ENCODE results near the gene HES1.
"Not testable (repeated sequence)": the region's sequence is repeated elsewhere in the genome, so short reads cannot be mapped to it uniquely, and the experiment has no call there.

Gene HES1

DNA sequence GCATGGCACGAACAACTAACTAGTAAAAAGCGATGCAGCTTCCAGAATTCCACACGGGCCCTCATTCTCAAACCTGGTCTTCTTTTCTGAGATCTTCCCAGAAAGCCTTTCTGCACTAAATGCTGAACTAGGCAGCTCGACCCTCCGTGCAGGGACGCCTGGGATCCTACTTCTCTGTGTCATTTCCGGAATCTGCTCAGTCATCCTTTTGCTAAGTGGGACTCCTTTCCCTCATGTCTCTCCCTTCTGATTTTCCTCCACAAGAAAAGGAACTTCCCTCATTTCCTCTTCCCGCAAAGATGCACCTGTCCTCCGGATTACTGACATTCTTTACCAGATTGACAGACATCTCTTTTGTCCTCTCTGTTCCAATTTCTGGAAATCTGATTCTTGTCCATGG is 9.2 kb upstream of the HES1 start:
- no peak overlapping the region for H3K27ac ChIP-seq
- H3K36me3 ChIP-seq, result no peaks in the 10 kb centered on the region
- H3K9me3 ChIP-seq (ENCODE audit: severe bottlenecking), result no peaks in the 10 kb centered on the region
- DNase-seq, result no peak
- H3K4me3 ChIP-seq (ENCODE audit: low read depth, low read length), result no peak overlapping the region
- H3K27me3 ChIP-seq (ENCODE audit: insufficient read depth, low read depth, severe bottlenecking), result no peaks in the 10 kb centered on the region
- TF ChIP-seq, protein P1, sequence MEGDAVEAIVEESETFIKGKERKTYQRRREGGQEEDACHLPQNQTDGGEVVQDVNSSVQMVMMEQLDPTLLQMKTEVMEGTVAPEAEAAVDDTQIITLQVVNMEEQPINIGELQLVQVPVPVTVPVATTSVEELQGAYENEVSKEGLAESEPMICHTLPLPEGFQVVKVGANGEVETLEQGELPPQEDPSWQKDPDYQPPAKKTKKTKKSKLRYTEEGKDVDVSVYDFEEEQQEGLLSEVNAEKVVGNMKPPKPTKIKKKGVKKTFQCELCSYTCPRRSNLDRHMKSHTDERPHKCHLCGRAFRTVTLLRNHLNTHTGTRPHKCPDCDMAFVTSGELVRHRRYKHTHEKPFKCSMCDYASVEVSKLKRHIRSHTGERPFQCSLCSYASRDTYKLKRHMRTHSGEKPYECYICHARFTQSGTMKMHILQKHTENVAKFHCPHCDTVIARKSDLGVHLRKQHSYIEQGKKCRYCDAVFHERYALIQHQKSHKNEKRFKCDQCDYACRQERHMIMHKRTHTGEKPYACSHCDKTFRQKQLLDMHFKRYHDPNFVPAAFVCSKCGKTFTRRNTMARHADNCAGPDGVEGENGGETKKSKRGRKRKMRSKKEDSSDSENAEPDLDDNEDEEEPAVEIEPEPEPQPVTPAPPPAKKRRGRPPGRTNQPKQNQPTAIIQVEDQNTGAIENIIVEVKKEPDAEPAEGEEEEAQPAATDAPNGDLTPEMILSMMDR (IDR thresholded peaks at IDR 0.05; ENCODE audit: low read depth, low read length), result no peak

DNA sequence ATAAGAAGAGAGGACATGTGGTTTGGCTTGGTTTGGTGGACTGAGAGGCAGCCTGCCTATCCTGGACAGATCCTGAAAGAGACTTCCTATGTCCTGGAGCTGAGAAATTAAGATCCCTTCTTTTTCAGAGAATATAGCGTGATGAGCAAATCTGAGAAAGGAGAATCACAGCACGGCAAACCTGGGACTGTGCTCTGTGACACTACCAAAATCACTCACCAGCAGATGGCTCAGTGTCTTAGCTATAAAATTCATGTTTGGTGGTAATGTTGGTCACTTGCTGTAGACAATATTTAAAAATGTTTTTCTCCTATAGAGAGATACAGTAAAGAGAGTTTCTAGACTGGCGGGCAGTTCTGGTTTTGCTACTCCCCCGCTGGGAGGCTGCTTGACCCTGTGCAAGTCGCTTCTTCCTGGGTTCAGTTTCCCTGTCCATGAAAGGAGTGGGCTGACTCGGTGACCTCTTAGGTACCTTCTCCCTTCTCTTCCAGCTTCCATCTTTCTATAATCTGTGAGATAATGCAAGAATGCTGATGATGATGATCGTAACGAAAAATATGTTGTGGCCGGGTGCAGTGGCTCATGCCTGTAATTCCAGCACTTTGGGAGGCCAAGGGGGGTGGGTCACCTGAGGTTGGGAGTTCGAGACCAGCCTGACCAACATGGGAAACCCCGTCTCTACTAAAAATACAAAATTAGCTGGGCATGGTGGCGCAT is 7.6 kb upstream of the HES1 start:
- DNase-seq, result no peak
- no peak overlapping the region for H3K4me3 ChIP-seq (ENCODE audit: low read depth, low read length)
- TF ChIP-seq, protein P1 (IDR thresholded peaks at IDR 0.05; ENCODE audit: low read depth, low read length), result no peak
- no peaks in the 10 kb centered on the region for H3K27me3 ChIP-seq (ENCODE audit: insufficient read depth, low read depth, severe bottlenecking)
- no peaks in the 10 kb centered on the region for H3K36me3 ChIP-seq
- H3K9me3 ChIP-seq (ENCODE audit: severe bottlenecking), result no peaks in the 10 kb centered on the region
- H3K27ac ChIP-seq, result no peak overlapping the region

DNA sequence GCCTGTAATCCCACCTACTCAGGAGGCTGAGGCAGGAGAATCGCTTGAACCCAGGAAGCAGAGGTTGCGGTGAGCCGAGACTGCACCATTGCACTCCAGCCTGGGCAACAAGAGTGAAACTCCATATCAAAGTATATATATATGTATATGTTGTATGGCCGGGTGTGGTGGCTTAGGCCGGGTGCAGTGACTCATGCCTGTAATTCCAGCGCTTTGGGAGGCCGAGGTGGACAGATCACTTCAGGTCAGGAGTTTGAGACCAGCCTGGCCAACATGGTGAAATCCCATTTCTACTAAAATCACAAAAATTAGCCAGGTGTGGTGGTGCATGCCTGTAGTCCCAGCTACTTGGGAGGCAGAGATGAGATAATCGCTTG is 7.0 kb upstream of the HES1 start:
- H3K27ac ChIP-seq; H3K27me3 ChIP-seq (ENCODE audit: insufficient read depth, low read depth, severe bottlenecking); H3K4me3 ChIP-seq (ENCODE audit: low read depth, low read length); DNase-seq; H3K9me3 ChIP-seq (ENCODE audit: severe bottlenecking); H3K36me3 ChIP-seq: not testable (repeated sequence)

DNA sequence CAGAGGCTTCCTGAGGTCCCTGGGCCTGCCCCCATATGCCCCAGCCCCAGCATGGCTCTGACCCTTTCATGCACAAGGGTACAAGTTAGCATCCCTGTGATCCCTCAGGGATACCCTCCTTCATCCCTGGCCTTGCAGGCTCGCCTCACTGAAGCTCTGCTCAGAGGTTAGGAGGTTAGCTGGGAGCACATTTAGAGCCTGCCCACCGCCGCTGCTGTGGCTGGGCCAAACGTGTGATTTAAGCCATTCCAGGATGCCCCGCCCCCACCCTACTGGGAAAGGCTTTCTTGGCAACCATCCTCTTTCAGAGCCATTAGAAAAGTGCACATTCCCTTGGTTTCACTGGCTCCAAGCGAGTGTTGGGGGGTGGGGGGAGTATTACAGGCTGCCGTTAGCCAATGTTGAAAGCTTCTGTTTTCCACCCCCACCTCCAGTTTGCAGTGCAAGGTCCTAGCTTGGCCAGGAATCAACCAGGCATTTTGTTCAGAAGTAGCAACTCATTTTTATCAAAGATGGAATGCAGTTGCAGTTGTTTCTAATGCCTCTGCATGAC is 6.3 kb upstream of the HES1 start:
- Histone ChIP-seq H3K27ac (no peak overlapping the region), H3K36me3 (no peaks in the 10 kb centered on the region), H3K4me3 (ENCODE audit: low read depth, low read length) (no peak overlapping the region), H3K27me3 (ENCODE audit: insufficient read depth, low read depth, severe bottlenecking) (no peaks in the 10 kb centered on the region), H3K9me3 (ENCODE audit: severe bottlenecking) (no peaks in the 10 kb centered on the region)
- DNase-seq, result no peak
- TF ChIP-seq, protein P1 (IDR thresholded peaks at IDR 0.05; ENCODE audit: low read depth, low read length), result no peak

DNA sequence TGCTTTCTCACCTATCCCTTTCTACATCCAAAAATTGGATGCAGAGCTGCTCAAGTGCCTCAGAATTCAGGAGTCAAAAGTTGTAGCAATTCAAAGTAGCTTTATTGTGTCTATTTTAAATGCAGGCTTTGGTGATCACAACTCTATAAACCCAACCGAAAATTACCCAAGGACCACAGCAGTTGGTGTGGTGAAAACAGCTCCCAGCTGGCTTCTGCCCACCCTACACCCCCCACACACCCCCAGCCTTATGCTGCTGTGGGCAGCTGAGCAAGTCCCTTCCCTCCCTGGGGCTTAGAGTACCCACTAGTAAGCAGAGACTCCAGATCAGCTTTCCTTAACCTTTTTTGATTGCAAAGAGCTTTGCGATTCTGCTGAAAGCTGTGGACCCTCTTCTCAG is 5.8 kb upstream of the HES1 start:
- no peak overlapping the region for H3K4me3 ChIP-seq (ENCODE audit: low read depth, low read length)
- DNase-seq, result no peak
- H3K36me3 ChIP-seq, result no peaks in the 10 kb centered on the region
- no peak overlapping the region for H3K27ac ChIP-seq
- no peaks in the 10 kb centered on the region for H3K9me3 ChIP-seq (ENCODE audit: severe bottlenecking)
- TF ChIP-seq, protein P1 (IDR thresholded peaks at IDR 0.05; ENCODE audit: low read depth, low read length), result no peak
- no peaks in the 10 kb centered on the region for H3K27me3 ChIP-seq (ENCODE audit: insufficient read depth, low read depth, severe bottlenecking)

DNA sequence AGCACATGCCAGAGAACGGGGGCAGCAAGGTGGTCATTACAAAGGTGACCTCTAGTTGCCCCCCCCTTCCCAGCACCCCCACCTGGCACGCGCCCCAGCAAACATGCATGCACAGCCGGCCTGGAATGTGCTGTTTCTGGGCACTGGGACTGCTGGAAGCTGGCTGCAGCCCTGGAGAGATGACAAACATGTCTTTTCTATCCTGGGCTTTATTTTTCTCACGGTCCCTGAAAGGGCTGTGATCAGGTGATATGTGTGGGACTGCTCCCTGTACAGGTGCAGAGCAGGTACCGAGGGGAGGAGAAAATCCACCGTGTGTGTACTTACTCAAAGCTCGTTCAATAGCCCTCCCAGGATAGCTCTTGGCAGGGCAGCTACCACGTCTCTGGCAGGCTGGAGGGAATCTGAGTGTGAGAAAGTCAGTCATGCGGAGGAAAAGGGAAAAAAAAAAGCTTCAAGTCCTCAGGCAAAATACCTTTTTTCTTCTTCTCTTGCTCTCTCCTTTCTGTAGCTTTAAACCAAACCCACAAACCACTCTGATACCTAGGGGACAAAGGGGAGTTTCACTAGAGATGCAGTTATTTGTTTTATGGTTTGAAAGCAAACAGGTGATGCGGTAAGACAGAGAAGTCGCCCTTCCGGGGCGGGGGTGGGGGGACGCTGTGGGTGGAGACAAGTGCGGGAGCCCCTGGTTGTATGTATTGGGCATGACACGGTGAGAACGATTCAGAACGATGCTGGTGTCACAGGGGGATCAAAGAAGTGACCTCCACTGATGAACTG is 5.0 kb upstream of the HES1 start:
- Histone ChIP-seq H3K27me3 (ENCODE audit: insufficient read depth, low read depth, severe bottlenecking) (no peaks in the 10 kb centered on the region), H3K9me3 (ENCODE audit: severe bottlenecking) (no peaks in the 10 kb centered on the region), H3K27ac (no peak overlapping the region), H3K36me3 (no peaks in the 10 kb centered on the region), H3K4me3 (ENCODE audit: low read depth, low read length) (no peak overlapping the region)
- DNase-seq, result no peak
- TF ChIP-seq, protein P1 (IDR thresholded peaks at IDR 0.05; ENCODE audit: low read depth, low read length), result no peak

Data from WERI-Rb-1 (cell line).